GM12878 (cell line): ENCODE data around the gene CALN1. TPM values are rescaled to one million over a fixed set of nuclear protein-coding genes. Genes with fewer than 3 reads are reported as not detected.

Experiments used
- ATAC-seq: fragments of 200-7000 bp; cut with Tn5 transposase; 3 replicates; pipeline ENCODE4 v1.9.1; 2020; ENCODE audit warnings: mild to moderate bottlenecking, moderate library complexity
- BruUV-seq: library from RNA; stranded (reverse); fragments of 400-500 nt; replicated peaks from 2 replicates; lab custom pipeline; 2021; lab: Mats Ljungman, UMichigan
- CTCF ChIA-PET: fragments of 300-600 bp; sonication (Branson Sonifier 250); formaldehyde crosslinking; extraction: SDS; loops from one replicate; lab custom pipeline; 2021; ENCODE audit warnings: inconsistent platforms; lab: Yijun Ruan, JAX
- POLR2A ChIA-PET: fragments of 350-600 bp; formaldehyde crosslinking; extraction: SDS; loops from one replicate; lab custom pipeline; 2021; ENCODE audit warnings: inconsistent platforms; lab: Charles Lee
- RAD21 ChIA-PET: fragments of 300-600 bp; sonication (Branson Sonifier 250); formaldehyde crosslinking; loops from one replicate; lab custom pipeline; 2023; ENCODE audit warnings: antibody characterized with exemption; ENCODE audit not compliant: unreplicated experiment; lab: Charles Lee
- SMC1A ChIA-PET: fragments of 300-600 bp; sonication (Branson Sonifier 250); formaldehyde crosslinking; loops from one replicate; lab custom pipeline; 2023; ENCODE audit not compliant: unreplicated experiment, uncharacterized antibody; lab: Charles Lee
- DNase-seq: peaks from one replicate; pipeline ENCODE4 v3.0.0-alpha.2; 2011; ENCODE audit warnings: low read depth, low spot score
- FAIRE-seq: peaks from 3 replicates; lab custom pipeline; 2011; peaks lifted over from hg19 to GRCh38; lab: Jason Lieb, UNC
- H2AFZ ChIP-seq: 2 replicates; pipeline ENCODE4 v1.6.0; 2011; ENCODE audit warnings: low read depth, low read length, control low read depth; ENCODE audit not compliant: control insufficient read depth
- H3K27ac ChIP-seq: 2 replicates; pipeline ENCODE4 v1.5.1; 2011; ENCODE audit warnings: control low read depth; ENCODE audit not compliant: control insufficient read depth, insufficient read depth
- H3K27me3 ChIP-seq, 2 experiments: replicated peaks in 1 of 2; 2 replicates each; pipeline versions ENCODE4 v1.6.0 to v1.6.1; 2011; ENCODE audit warnings: low read length in 1 of 2; ENCODE audit not compliant: control insufficient read depth in 2 of 2, insufficient read depth in 2 of 2
- H3K36me3 ChIP-seq, 2 experiments: 2 replicates each; pipeline ENCODE4 v1.5.1; 2011; ENCODE audit warnings: low read length in 1 of 2; ENCODE audit not compliant: control insufficient read depth in 2 of 2, insufficient read depth in 2 of 2
- H3K4me1 ChIP-seq: 2 replicates; pipeline ENCODE4 v1.6.1; 2011; ENCODE audit warnings: mild to moderate bottlenecking, low read length, moderate library complexity, mixed read lengths; ENCODE audit not compliant: control insufficient read depth, insufficient read depth
- H3K4me2 ChIP-seq: 2 replicates; pipeline ENCODE4 v1.6.0; 2011; ENCODE audit warnings: control low read depth; ENCODE audit not compliant: control insufficient read depth, insufficient read depth
- H3K4me3 ChIP-seq: fragments of 200-600 bp; sonication (generic); 2 replicates; pipeline ENCODE4 v1.5.1; 2016
- H3K79me2 ChIP-seq: 2 replicates; pipeline ENCODE4 v1.6.0; 2011; ENCODE audit warnings: low read length; ENCODE audit not compliant: control insufficient read depth, insufficient read depth
- H3K9ac ChIP-seq: 2 replicates; pipeline ENCODE4 v1.8.0; 2011; ENCODE audit warnings: low read length, control low read depth, mixed read lengths; ENCODE audit not compliant: control insufficient read depth, insufficient read depth
- H3K9me3 ChIP-seq: replicated peaks from 3 replicates; pipeline ENCODE4 v1.5.1; 2011; ENCODE audit warnings: mild to moderate bottlenecking, low read length; ENCODE audit not compliant: control insufficient read depth, insufficient read depth
- H4K20me1 ChIP-seq: 2 replicates; pipeline ENCODE4 v1.6.0; 2011; ENCODE audit not compliant: control insufficient read depth, insufficient read depth
- ATF7 ChIP-seq: fragments of 450-650 bp; IDR thresholded peaks from 2 replicates; pipeline ENCODE4 v1.6.1; 2016; ENCODE audit warnings: low read depth, mild to moderate bottlenecking
- CHD4 ChIP-seq: fragments of 200-600 bp; sonication (generic); IDR thresholded peaks from 2 replicates; pipeline ENCODE4 v1.6.1; 2016; ENCODE audit warnings: mild to moderate bottlenecking
- CREB1 ChIP-seq: IDR thresholded peaks from 2 replicates; pipeline ENCODE4 v1.6.1; 2012; ENCODE audit warnings: low read depth, mild to moderate bottlenecking, inconsistent platforms
- EZH2 ChIP-seq: IDR thresholded peaks from 2 replicates; pipeline ENCODE4 v1.6.1; 2012; ENCODE audit warnings: low read depth, mild to moderate bottlenecking, control low read depth, inconsistent platforms, low read length, borderline replicate concordance; ENCODE audit not compliant: control insufficient read depth
- JUNB ChIP-seq: IDR thresholded peaks from 2 replicates; pipeline ENCODE4 v1.6.1; 2016; ENCODE audit warnings: antibody characterized with exemption, mild to moderate bottlenecking
- KDM1A ChIP-seq: fragments of 200-600 bp; sonication (generic); IDR thresholded peaks from 2 replicates; pipeline ENCODE4 v1.6.1; 2016; ENCODE audit warnings: borderline replicate concordance
- POU2F2 ChIP-seq: IDR thresholded peaks from 3 replicates; pipeline ENCODE4 v1.6.1; 2011; ENCODE audit warnings: low read depth, mild to moderate bottlenecking, low read length, borderline replicate concordance
- RELA ChIP-seq: fragments of 450-650 bp; IDR thresholded peaks from 2 replicates; pipeline ENCODE4 v1.8.0; 2014; ENCODE audit warnings: borderline replicate concordance; ENCODE audit not compliant: partially characterized antibody
- STAT1 ChIP-seq: fragments of 450-650 bp; conservative IDR thresholded peaks from 2 replicates; pipeline ENCODE4 v1.6.1; 2014; ENCODE audit warnings: antibody characterized with exemption, mild to moderate bottlenecking
- ZBED1 ChIP-seq: IDR thresholded peaks from 2 replicates; pipeline ENCODE4 v1.6.1; 2016; ENCODE audit warnings: borderline replicate concordance
- ZNF384 ChIP-seq: IDR thresholded peaks from 2 replicates; pipeline ENCODE4 v1.6.1; 2012; ENCODE audit warnings: low read depth, mild to moderate bottlenecking, low read length, improper control_type of control experiment, borderline replicate concordance
- WGBS: methylation state at CpG from one replicate; pipeline ENCODE4 v1.1.6; 2016; ENCODE audit warnings: low lambda C conversion rate; ENCODE audit not compliant: insufficient replicate concordance, insufficient coverage; ENCODE audit errors: missing lambda C conversion rate; 5-methylcytosine and 5-hydroxymethylcytosine counted together
- in situ Hi-C: fragments of 300-500 bp; cut with MboI; formaldehyde crosslinking; loops from 9 replicates; pipeline ENCODE4 v1.14.3; 2018; ENCODE audit warnings: mixed read lengths
- intact Hi-C: fragments of 100-400 bp; cut with micrococcal nuclease; formaldehyde crosslinking; loops from one replicate; pipeline ENCODE4 v1.14.2; 2022; ENCODE audit not compliant: unreplicated experiment
- polyA plus RNA-seq, 11 experiments: library from polyadenylated mRNA; depleted of rRNA in 4 of 11; unstranded in 6 of 11; stranded (reverse) in 5 of 11; fragments of >200 nt; fragmentation: Nextera tagmentation in 4 of 11; fragmentation: Illumina TruSeq in 1 of 11; extraction: Ambion mirVana in 4 of 11; extraction: Trizol in 1 of 11; gene quantifications; 1 replicate in 1 of 11; 2 replicates in 10 of 11; pipeline versions ENCODE4 v1.2.1 to v1.2.3, GENCODE V29; 2011 to 2016; ENCODE audit warnings: inconsistent platforms in 2 of 11, missing spikeins in 2 of 11, low read depth in 1 of 11
- total RNA-seq, 4 experiments: library from RNA; depleted of rRNA in 3 of 4; stranded (reverse); fragments of >200 nt in 3 of 4; fragmentation: Illumina TruSeq in 1 of 4; extraction: Trizol in 1 of 4; gene quantifications; 2 replicates each; pipeline versions ENCODE4 v1.2.1 to v1.2.3, GENCODE V29; 2013 to 2021
- TF ChIP-seq, protein P1 (sequence below): IDR thresholded peaks from 2 replicates; pipeline ENCODE4 v1.6.1; 2011; ENCODE audit warnings: borderline replicate concordance, low read depth, mild to moderate bottlenecking, moderate library complexity, low read length; ENCODE audit not compliant: insufficient read depth, poor library complexity, severe bottlenecking
- TF ChIP-seq, protein P2 (sequence below): fragments of 450-650 bp; IDR thresholded peaks from 2 replicates; pipeline ENCODE4 v1.6.1; 2017; ENCODE audit warnings: mild to moderate bottlenecking, low read depth, inconsistent platforms; ENCODE audit not compliant: poor library complexity, severe bottlenecking
- TF ChIP-seq, protein P3 (sequence below): fragments of 450-650 bp; formaldehyde crosslinking; IDR thresholded peaks from 2 replicates; pipeline ENCODE4 v1.4.0; 2020; ENCODE audit warnings: mild to moderate bottlenecking, moderate library complexity
- TF ChIP-seq, protein P4 (sequence below): fragments of 150-350 bp; IDR thresholded peaks from 2 replicates; pipeline ENCODE4 v1.6.1; 2014; ENCODE audit warnings: mild to moderate bottlenecking, low read depth, low read length

Gene CALN1
- total and polyA plus RNA-seq, 10 of the 15 experiments (the other 5 are each of a cell fraction or from before 2014, with no cell fraction given): 0.48 to 15.3 (median 1.6) TPM

DNA sequence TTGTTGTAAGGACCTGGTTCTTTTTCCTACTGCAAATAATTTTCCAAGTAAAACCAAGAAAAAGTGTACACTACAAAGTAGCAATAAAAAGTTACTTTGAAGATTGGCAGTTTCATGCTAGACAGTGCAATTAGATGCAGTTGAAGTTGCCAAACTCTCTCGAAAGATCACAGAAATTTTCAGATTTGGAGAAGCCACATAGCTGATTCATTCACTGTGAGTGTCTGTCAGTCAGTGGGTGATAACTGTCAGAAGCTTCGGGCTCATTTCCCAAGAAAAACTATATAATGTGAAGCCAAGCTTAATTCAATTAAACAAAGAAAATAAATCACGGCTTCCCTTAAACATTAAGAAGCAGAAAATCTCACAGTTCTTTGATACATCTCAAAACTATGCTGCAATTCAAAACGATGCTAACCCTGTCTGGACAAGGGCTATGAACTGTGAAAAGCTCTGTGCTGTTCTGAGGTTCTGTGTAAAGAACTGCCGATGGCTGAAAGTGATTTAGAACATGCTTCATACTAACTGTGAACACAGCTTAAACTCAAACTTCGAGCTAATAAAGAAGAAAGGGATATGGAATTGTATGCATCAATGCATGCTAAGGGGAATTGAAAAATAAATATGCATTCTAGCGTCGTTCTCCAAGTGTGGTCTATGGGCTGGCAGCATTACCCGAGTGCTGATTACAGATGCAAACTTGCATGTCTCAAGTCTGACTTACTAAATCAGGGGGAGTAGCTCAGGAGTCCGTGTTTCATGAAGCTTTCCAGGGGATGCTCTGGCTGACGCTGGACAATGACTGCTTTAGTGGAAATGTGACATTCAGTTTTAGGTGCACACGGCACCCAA, 557.4 kb downstream of the CALN1 start:
- ChIA-PET SMC1A (no interaction called here), CTCF (interaction anchor here (1.3 kb wide), 1 partner anchor 13 kb away, joined by 3 read pairs; no protein-coding TSS in a partner anchor)
- no peak for FAIRE-seq
- TF ChIP-seq KDM1A (no peak), CHD4 (no peak), POU2F2 (no peak), EZH2 (no peak), STAT1 (no peak), ZBED1 (no peak), CREB1 (no peak), JUNB (no peak), ATF7 (no peak), RELA (no peak), ZNF384 (no peak)
- TF ChIP-seq, protein P1, sequence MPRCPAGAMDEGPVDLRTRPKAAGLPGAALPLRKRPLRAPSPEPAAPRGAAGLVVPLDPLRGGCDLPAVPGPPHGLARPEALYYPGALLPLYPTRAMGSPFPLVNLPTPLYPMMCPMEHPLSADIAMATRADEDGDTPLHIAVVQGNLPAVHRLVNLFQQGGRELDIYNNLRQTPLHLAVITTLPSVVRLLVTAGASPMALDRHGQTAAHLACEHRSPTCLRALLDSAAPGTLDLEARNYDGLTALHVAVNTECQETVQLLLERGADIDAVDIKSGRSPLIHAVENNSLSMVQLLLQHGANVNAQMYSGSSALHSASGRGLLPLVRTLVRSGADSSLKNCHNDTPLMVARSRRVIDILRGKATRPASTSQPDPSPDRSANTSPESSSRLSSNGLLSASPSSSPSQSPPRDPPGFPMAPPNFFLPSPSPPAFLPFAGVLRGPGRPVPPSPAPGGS: no peak
- TF ChIP-seq, protein P2, sequence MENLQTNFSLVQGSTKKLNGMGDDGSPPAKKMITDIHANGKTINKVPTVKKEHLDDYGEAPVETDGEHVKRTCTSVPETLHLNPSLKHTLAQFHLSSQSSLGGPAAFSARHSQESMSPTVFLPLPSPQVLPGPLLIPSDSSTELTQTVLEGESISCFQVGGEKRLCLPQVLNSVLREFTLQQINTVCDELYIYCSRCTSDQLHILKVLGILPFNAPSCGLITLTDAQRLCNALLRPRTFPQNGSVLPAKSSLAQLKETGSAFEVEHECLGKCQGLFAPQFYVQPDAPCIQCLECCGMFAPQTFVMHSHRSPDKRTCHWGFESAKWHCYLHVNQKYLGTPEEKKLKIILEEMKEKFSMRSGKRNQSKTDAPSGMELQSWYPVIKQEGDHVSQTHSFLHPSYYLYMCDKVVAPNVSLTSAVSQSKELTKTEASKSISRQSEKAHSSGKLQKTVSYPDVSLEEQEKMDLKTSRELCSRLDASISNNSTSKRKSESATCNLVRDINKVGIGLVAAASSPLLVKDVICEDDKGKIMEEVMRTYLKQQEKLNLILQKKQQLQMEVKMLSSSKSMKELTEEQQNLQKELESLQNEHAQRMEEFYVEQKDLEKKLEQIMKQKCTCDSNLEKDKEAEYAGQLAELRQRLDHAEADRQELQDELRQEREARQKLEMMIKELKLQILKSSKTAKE: no peak
- TF ChIP-seq, protein P3, sequence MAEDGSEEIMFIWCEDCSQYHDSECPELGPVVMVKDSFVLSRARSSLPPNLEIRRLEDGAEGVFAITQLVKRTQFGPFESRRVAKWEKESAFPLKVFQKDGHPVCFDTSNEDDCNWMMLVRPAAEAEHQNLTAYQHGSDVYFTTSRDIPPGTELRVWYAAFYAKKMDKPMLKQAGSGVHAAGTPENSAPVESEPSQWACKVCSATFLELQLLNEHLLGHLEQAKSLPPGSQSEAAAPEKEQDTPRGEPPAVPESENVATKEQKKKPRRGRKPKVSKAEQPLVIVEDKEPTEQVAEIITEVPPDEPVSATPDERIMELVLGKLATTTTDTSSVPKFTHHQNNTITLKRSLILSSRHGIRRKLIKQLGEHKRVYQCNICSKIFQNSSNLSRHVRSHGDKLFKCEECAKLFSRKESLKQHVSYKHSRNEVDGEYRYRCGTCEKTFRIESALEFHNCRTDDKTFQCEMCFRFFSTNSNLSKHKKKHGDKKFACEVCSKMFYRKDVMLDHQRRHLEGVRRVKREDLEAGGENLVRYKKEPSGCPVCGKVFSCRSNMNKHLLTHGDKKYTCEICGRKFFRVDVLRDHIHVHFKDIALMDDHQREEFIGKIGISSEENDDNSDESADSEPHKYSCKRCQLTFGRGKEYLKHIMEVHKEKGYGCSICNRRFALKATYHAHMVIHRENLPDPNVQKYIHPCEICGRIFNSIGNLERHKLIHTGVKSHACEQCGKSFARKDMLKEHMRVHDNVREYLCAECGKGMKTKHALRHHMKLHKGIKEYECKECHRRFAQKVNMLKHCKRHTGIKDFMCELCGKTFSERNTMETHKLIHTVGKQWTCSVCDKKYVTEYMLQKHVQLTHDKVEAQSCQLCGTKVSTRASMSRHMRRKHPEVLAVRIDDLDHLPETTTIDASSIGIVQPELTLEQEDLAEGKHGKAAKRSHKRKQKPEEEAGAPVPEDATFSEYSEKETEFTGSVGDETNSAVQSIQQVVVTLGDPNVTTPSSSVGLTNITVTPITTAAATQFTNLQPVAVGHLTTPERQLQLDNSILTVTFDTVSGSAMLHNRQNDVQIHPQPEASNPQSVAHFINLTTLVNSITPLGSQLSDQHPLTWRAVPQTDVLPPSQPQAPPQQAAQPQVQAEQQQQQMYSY (CRISPR knock-in tag): no peak
- TF ChIP-seq, protein P4, sequence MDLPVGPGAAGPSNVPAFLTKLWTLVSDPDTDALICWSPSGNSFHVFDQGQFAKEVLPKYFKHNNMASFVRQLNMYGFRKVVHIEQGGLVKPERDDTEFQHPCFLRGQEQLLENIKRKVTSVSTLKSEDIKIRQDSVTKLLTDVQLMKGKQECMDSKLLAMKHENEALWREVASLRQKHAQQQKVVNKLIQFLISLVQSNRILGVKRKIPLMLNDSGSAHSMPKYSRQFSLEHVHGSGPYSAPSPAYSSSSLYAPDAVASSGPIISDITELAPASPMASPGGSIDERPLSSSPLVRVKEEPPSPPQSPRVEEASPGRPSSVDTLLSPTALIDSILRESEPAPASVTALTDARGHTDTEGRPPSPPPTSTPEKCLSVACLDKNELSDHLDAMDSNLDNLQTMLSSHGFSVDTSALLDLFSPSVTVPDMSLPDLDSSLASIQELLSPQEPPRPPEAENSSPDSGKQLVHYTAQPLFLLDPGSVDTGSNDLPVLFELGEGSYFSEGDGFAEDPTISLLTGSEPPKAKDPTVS: no peak

More for the DNA sequence above, 557.4 kb downstream of the CALN1 start:
- no peaks in the 10 kb centered on the region for H3K36me3 ChIP-seq
- no peaks in the 10 kb centered on the region for H3K79me2 ChIP-seq
- H3K27ac ChIP-seq: no peak overlapping the region
- no peaks in the 10 kb centered on the region for H3K9me3 ChIP-seq
- in situ Hi-C loops: no loop called here
- no peaks in the 10 kb centered on the region for H3K4me1 ChIP-seq
- no peak overlapping the region for H3K4me3 ChIP-seq
- no peaks in the 10 kb centered on the region for H3K27me3 ChIP-seq
- no peak overlapping the region for H2AFZ ChIP-seq
- ChIA-PET POLR2A (no interaction called here), RAD21 (no interaction called here)
- H4K20me1 ChIP-seq: no peaks in the 10 kb centered on the region
- H3K4me2 ChIP-seq: no peak overlapping the region
- DNase-seq: no peak
- 28% methylated on average over 12 of the region's 12 CpGs for WGBS
- no peak for ATAC-seq
- no peak overlapping the region for H3K9ac ChIP-seq
- intact Hi-C loops: no loop called here
- BruUV-seq: no TSS peak
